ENCODE measurements around the gene RNF169. TPM values are rescaled to one million over a fixed set of nuclear protein-coding genes. Genes with fewer than 3 reads are reported as not detected.
A peak's percentile ranks its signal among the peaks of the same experiment; 100 is the strongest.

Gene RNF169
- polyA plus RNA-seq, 1 experiment = 4.5 TPM

DNA sequence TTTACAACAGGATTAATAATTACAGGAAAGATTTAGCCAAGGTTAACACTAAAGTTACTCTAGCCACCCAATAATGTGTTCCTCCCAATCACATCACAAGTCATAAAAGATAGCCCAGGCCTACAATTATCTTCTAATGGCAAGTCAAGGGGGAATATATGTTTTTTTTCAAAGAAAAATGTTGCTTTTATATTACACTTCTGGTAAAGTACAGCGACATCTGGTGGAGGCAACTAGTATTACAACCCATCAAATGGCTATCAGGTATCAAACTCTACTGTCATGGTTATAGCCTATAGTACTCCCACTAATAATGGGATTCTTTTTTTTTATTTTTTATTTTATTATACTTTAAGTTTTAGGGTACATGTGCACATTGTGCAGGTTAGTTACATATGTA is 128.5 kb downstream of the RNF169 start:
- DNase-seq (ENCODE audit: low read depth) = no peak
- CTCF ChIA-PET = no interaction called here
- TF ChIP-seq CTCF (IDR thresholded peaks at IDR 0.05; ENCODE audit: insufficient read depth, low read depth, low read length) = peak; percentile 51
- POLR2A ChIA-PET = no interaction called here
- no peaks in the 10 kb centered on the region for H3K27me3 ChIP-seq (ENCODE audit: control insufficient read depth, insufficient read depth, low read length)
- no peak overlapping the region for H3K4me3 ChIP-seq (ENCODE audit: low read depth, low read length)
- no peaks in the 10 kb centered on the region for H3K36me3 ChIP-seq (ENCODE audit: control insufficient read depth, insufficient read depth, low read length)

Small RNAs within 50 kb of the gene (small RNA-seq; reads per million reads assigned to genes)
- gene MIR4696 (ENCODE audit: insufficient read length, low read depth, low replicate concordance) (not detected), gene RN7SL239P (ENCODE audit: insufficient read length, low read depth, low replicate concordance) (not detected)

Other genes with a start within 250 kb of the RNF169 start
- gene POLD3, start 156.3 kb upstream of the RNF169 start, polyA plus RNA-seq (2011; rRNA removed) = 11.4 and 12.6 TPM in 2 replicates
- 0.09 TPM in 1 of 2 replicates, not detected in the other for gene CHRDL2, start 17.4 kb upstream of the RNF169 start, polyA plus RNA-seq (2011; rRNA removed)
- gene XRRA1, start 200.2 kb downstream of the RNF169 start, polyA plus RNA-seq (2011; rRNA removed) = 6.4 and 6.8 TPM in 2 replicates
- gene SPCS2, start 200.4 kb downstream of the RNF169 start, polyA plus RNA-seq (2011; rRNA removed) = 68.3 and 160 TPM in 2 replicates
- gene NEU3, start 240.1 kb downstream of the RNF169 start, polyA plus RNA-seq (2011; rRNA removed) = 4.8 and 7.5 TPM in 2 replicates

All from BJ (cell line).